Epidermal melanocyte (primary cell): ENCODE measurements around the gene MED16.
A peak's percentile ranks its signal among the peaks of the same experiment; 100 is the strongest.

ENCODE experiments used
- DNase-seq: peaks from one replicate; pipeline ENCODE4 v3.0.0; 2011; ENCODE audit warnings: low spot score; ENCODE audit not compliant: insufficient read length

The MED16 gene

DNA sequence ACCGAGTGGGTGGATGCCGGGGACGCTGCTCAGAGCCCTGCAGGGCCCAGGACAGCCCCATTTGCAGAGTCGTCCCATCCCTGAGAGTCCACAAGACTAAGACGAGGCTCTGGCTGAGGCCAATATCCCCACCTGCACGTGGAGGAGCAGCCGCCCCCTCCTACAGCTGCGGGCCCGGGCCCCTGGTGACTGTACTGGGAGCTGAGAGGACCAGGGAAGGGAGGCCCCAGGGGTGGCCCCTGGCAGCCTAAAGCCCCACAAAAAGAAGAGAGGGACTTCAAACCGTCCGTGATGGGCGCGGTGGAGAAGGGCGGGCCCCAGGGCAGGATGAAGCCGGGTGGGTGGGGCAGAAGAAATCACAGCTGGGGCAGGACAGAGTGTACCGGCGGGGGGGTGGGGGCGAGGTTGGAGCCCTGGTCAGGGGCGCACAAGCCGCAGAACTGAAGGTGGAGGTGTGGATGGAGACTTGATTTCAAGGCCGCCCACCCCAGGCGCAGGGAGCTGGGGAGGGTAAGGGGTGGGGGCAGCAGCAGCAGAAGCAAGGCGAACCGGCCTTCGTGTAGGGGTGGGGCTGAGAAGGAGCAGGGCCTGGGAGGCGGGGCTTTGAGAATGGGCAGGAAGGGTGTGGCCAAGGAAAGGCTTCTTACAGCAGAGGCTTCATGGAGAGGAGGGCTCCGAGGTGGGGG lies 20.6 kb downstream of the MED16 start:
- DNase-seq, result peak; percentile 61

GRCh38 chr19:871446-872265 lies 21.3 kb downstream of the MED16 start:
- DNase-seq, result no peak

DNA sequence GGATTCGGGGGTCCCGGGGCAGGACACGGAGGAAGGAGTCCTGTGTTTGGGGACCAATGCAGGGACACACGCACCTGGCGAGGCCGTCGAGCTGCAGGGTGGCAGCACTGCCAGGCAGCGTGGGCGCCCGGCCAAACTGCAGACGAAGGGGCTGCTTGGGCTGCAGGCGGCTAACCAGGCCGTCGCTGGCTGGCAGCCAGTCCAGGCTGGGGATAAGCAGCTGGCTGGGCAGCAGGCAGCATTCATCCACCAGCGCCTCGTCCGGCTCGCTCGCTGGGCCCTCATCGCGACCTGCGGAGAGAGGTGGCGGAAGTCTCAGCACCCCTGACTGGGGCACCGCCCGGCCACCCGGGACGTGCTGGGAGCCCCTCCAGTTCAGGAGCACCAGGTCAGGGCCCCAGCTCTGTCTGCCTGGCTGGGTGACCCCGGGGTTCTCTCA lies 22.0 kb downstream of the MED16 start:
- DNase-seq, result no peak

GRCh38 chr19:870314-870713 lies 22.7 kb downstream of the MED16 start:
- DNase-seq, result no peak

DNA sequence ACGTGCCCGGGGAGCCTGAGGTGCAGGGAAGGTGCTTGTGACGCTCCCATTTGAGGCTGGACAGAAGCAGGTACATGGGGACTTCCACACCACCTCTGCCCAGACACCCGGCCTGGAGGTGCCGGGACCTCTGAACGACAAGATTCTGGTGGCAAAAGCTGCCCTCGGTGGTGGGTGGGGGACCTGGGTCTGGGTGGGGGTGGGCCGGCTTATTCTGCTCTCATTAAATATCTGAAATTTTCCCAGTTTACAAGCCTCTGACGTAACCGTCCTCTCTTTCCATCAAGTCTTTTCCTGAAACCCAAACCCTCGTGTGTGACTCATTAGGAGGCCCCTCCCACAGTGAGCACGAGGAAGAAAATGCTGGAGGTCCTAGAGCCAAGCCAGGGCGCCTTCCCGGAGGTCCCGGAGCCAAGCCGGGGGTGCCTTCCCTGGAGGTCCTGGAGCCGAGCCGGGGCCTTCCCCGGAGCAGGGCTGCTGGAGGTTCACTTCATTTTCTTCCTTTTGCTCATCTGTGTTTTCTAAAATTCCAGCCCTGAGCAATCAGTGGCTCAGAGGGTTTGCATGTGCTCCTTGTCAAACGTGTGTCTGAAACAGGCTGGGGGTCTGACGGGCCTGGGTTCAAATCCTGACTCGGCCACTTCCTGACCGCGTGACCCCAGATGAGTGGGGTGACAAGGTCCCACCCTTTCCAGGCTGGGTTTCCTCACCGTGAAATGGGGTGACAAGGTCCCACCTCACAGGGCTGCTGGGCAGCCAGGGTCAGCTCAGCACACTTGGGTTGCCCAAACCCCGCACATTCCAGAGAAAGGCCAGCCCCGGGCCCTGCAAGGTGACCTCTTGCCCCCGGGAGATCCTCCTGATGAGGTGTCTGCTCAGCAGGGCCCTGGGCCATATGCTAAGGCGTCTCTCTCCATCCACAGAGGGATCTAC lies 23.5 kb downstream of the MED16 start:
- DNase-seq, result peak; percentile 96

DNA sequence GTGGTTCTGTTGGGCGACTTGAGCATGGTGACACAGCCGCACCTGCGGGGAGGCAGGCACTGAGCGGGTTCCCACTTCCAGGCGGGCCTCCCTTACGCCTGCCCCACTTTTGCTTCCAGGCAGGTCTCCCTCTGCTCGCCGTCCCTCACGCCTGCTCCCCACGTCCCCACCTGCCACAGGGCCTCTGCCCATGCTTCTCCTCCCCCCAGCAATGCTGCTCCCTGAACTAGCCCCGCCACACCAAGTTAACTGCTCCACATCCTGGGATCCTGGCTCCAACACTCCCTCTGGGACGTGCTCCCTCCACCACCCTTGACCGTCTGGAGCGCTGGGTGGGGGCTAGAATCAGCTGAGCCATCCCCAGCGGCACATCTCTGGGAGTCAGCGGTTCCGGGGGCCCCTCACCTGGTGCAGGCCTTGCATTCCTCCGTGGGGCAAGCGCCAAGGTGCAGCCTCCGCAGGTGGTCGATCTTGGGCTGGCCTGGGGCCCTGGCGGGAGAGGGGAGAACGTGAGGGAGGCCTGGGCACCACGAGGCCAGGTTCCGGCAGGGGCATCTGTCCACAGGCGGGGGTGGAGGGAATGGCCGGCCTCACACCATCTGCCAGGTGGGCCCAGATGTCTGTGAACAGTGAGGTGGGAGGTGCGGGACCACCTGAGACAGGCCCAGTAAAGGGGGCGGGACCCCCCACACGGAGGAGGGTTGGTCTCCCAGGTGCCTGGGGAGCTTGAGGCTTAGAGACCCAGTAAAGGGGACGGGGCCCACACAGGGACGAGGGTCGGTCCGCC lies 24.3 kb downstream of the MED16 start:
- no peak for DNase-seq

DNA sequence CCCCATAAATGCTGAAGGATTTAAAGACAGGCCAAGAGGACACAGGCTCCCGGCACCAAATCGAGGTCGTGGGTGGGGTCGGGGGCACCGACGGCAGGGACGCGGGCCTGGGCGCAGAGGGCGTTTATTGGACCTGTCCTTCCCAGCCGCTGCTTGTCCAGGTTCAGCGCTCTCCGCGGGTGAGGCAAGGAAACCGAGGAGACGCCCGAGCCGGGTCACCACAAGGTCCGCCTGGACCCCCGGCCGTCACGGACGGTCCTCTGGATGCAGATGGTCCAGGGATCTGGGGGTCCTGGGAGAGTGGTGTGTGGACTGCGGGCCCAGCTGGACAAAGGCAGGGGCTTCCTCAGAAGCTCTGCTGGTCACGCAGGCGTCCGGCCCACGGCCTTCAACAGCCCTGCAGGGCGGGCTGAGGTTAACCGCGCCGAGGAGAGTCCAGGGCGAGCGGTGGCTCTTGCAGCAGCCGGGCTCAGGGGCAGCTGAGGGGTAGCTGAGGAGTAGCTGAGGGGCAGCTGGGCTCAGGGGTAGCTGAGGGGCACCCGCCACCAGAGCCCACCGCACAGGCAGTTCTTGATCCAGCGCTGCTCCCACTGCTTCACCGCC lies 25.0 kb downstream of the MED16 start:
- no peak for DNase-seq

GRCh38 chr19:867301-867793 lies 25.6 kb downstream of the MED16 start:
- DNase-seq, result no peak

- DNase-seq, result no peak
Measured at GRCh38 chr19:866769-867300, 26.2 kb downstream of the MED16 start.

- DNase-seq, result no peak
Measured at GRCh38 chr19:863315-863620, 29.7 kb downstream of the MED16 start.

DNA sequence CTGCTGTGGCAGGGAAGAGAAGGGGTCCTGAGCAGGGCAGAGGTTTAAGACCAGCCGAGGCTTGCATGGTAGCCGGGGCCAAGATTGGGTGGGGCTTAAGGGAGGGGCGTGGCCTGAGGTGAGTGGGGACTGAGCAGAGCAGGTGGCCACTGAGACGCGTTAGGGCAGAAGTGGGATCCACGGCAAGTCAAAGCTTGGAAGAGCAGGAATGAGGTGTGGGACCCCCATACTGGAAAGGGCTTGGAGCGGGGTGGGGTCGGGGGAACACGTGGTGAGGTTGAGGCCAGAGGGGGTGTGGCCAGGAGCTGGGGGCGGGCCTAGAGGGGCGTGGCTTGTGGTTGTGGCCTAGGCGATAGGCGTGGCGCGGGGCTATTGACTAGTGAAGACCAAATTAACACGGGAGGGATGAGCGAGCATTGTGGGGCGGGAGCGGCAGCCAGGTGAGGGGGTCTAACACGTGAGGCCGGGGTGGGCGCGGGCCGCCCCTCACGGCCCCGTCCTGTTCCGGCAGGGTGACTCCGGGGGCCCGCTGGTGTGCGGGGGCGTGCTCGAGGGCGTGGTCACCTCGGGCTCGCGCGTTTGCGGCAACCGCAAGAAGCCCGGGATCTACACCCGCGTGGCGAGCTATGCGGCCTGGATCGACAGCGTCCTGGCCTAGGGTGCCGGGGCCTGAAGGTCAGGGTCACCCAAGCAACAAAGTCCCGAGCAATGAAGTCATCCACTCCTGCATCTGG lies 30.2 kb downstream of the MED16 start:
- peak; percentile 64 for DNase-seq

DNA sequence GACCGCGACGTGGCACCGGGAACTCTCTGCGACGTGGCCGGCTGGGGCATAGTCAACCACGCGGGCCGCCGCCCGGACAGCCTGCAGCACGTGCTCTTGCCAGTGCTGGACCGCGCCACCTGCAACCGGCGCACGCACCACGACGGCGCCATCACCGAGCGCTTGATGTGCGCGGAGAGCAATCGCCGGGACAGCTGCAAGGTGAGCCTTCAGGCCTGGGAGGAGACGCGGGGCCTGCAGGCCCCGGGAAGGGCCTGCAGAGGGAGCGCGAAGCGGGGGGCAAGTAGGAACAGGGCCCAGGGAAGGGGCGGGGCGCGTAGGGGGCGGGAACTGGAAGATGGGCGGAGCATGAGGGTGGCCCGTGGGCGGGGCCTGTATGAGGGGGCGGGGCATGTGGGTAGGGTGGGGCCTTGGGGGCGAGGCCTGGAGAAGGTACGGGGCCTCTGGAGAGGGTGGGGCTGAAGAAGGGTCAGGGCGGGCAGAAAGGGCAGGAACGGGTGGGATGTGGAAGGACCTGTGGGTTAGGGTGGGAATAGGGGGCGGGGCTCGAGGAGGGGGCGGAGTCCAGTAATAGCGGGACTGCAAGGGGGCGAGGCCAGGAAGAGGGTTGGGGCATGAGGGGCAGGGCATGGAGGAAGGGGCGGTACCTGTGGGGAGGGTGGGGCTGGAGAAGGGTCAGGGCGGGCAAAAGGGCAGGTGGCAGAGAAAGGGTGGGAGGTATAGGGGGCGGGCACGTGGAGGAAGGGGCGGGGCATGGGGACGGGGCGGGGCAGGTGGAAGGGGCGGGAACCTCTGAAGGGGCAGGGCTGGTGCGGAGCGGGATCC lies 31.0 kb downstream of the MED16 start:
- peak; percentile 47 for DNase-seq

DNA sequence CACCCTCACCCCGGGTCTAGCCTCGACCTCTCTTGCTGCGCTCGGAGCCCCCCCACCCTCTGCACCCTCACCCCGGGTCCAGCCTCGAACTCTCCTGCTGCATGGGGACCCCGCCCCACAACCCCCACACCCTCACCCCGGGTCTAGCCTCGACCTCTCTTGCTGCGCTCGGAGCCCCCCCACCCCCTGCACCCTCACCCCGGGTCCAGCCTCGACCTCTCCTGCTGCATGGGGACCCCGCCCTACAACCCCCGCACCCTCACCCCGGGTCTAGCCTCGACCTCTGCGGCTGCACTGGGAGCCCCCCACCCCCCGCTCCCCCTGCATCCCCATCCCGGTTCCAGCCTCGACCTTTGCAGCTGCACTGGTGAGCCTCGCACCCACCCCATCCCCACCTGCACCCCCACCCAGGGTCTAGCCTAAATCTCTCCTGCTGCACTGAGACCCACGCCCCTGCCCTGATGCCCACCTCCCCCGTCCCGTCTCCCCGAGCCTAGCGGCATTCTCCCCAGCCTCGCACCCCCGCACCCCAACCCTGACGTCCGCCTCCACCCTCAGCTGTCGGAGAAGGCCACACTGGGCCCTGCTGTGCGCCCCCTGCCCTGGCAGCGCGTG lies 31.7 kb downstream of the MED16 start:
- no peak for DNase-seq

DNA sequence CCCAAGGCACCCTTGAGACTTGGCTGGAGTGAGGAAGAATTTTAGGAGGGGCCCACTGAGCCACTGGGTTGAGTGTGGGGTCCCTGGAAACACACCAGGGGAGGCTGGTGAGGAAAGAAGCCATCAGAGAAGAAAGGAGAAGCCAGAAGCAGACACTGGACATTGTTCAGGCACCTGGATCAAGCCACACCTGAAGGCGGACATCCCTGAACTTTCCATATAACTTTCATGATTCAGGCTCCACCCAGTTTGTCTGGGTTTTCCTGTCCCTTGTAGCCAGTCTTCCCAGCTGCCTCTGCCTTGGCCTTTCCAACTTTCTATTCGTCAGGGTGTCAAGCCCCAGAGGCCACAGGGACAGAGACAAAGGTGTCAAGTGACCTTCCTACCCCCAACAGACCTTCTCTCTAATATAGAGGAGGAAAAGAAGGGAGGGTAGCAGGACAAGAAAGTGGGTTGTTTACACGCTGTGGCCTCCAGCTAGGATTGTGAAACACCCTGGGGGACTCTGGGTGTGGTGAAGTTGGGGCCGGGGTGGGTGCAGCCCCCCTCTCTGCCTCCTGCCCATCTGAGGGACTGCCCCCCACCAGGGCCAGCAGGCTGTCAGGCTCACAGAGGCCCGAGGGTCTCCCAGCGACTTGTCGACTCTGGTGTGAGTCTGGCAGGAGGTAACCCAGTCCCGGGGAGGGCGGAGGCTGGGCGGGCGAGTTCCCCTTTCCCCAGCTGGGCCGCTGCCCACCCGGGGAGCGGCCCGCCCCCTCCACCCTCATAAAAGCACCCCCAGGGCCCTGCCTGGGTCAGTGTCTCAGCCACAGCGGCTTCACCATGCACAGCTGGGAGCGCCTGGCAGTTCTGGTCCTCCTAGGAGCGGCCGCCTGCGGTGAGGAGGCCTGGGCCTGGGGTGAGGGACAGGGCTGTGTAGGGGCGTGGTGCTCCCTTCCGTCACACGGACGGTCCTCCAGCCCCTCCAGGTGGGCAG lies 33.8 kb downstream of the MED16 start, which contains the start of gene CFD:
Gene CFD, plus strand, starts transcription at position 797 of the 976 bp plus-strand sequence. Its CDS starts 26 bp downstream, at position 823.
- DNase-seq, result no peak

DNA sequence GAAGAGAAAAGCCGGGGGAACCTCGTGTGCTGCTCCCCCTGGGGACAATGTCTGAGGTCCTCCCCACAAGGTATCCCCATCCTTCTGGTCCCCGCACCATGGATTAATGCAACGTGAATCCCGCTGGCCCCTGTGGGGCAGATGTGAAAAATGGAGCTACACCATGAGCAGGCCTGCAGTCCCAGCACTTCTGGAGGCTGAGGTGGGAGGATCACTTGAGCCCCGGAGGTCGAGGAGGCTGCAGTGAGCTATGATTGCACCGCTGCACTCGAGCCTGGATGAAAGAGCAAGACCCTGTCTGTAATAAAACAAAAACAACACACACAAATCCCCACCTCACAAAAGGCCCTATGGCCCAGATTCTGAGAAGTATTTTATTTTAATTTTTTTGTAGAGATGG lies 34.7 kb downstream of the MED16 start:
- no peak for DNase-seq

DNA sequence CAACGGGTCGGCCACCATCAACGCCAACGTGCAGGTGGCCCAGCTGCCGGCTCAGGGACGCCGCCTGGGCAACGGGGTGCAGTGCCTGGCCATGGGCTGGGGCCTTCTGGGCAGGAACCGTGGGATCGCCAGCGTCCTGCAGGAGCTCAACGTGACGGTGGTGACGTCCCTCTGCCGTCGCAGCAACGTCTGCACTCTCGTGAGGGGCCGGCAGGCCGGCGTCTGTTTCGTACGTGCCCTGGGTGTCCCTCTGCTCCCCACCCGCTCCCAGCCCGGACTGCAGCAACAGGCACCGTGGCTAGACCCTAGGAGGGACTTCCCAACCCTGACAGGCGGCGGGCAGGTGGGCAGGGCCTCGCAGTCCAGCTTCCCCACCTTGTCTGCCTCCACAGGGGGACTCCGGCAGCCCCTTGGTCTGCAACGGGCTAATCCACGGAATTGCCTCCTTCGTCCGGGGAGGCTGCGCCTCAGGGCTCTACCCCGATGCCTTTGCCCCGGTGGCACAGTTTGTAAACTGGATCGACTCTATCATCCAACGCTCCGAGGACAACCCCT lies 37.3 kb downstream of the MED16 start:
- DNase-seq, result no peak

DNA sequence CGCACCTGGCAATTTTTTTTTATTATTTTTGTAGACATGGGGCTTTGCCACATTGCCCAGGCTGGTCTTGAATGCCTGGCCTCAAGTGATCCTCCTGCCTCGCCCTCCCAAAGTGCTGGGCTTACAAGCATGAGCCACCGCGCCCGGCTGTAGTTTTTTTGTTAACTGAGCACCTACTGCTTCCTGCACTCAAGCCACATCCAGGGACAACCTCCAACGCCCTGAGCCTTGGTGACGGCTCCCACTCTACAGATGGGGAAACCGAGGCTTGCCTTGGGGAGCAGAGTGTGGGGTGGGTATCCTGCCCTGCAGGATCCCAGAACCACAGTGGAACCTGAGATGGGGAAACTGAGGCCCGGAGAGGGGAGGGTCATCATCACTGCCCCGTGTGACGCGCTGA lies 37.8 kb downstream of the MED16 start:
- no peak for DNase-seq
